Pancreas (tissue), 10 donors: ENCODE measurements around the gene S100A9. TPM values are rescaled to one million over a fixed set of nuclear protein-coding genes. Genes with fewer than 3 reads are reported as not detected.

Source experiments
- ATAC-seq, 4 donors: fragments of 200-7000 bp; cut with Tn5 transposase; one replicate each; pipeline versions ENCODE4 v1.8.0 to v1.9.1; 2020; ENCODE audit warnings: mild to moderate bottlenecking in 4 of 4, moderate library complexity in 4 of 4
- DNase-seq, 6 donors: peaks; one replicate each; pipeline ENCODE4 v3.0.0-alpha.2; 2020
- FAIRE-seq: peaks from 2 replicates; lab custom pipeline; 2012; peaks lifted over from hg19 to GRCh38; lab: Jason Lieb, UNC
- H3K27ac ChIP-seq, 4 donors: fragments of 200-600 bp; sonication (generic); 1 replicate in 3 of 4; 2 replicates in 1 of 4; pipeline versions ENCODE4 v1.5.0 to v1.8.0; 2020
- H3K27me3 ChIP-seq, 4 donors: fragments of 200-600 bp; one replicate each; pipeline ENCODE4 v1.8.0; 2021
- H3K36me3 ChIP-seq, 3 donors: fragments of 200-600 bp; sonication (generic) in 1 of 3; one replicate each; pipeline versions ENCODE4 v1.5.0 to v1.8.0; 2020 to 2021
- H3K4me1 ChIP-seq, 3 donors: fragments of 200-600 bp; one replicate each; pipeline ENCODE4 v1.8.0; 2021
- H3K4me3 ChIP-seq, 4 donors: fragments of 200-600 bp; sonication (generic) in 2 of 4; one replicate each; pipeline versions ENCODE4 v1.5.0 to v1.8.0; 2020 to 2021
- H3K9me3 ChIP-seq, 4 donors: fragments of 200-600 bp; one replicate each; pipeline ENCODE4 v1.8.0; 2021
- CTCF ChIP-seq, 4 donors: fragments of 200-600 bp; sonication (generic) in 3 of 4; IDR thresholded peaks; one replicate each; pipeline versions ENCODE4 v1.5.0 to v1.8.0; 2021; ENCODE audit warnings: antibody characterized with exemption in 4 of 4
- WGBS, 2 donors: extraction: QIAGEN DNeasy Blood & Tissue Kit; methylation state at CpG; one replicate each; pipeline ENCODE4 v1.1.7; 2013; 5-methylcytosine and 5-hydroxymethylcytosine counted together
- intact Hi-C, 3 donors: fragments of 100-400 bp; cut with DNase I; formaldehyde crosslinking; loops; one replicate each; pipeline versions ENCODE4 v1.11.1 to v1.14.2; 2022
- polyA plus RNA-seq, 2 donors: library from polyadenylated mRNA; stranded (reverse); fragments of 200-250 nt; gene quantifications; one replicate each; pipeline ENCODE4 v1.2.3, GENCODE V29; 2013
- total RNA-seq, 6 donors: library from RNA; stranded (reverse); fragmentation: NEBNext Ultra II Directional in 4 of 6; extraction: Animal tissue kit (Norgen Biotek cat#: 25700) in 4 of 6; gene quantifications; one replicate each; pipeline versions ENCODE4 v1.2.1 to v1.2.4, GENCODE V29; 2021 to 2023
- donor health status: healthy with polysubstance abuse.
- donor health status: DM: no; HTN: no; CAD: no; lungs with moderate emphysema.
- donor health status: DM: no; HTN: no; CAD: no.
- donor health status: control.
- donor health status: control.
- donor health status: Bipolar disorder and iron deficiency.
- donor health status: DM: yes; HTN: yes; CAD: no.
- donor health status: DM: no; HTN: no; CAD: no.
- donor health status: DM: no; HTN: no; CAD: no.
- donor health status: DM: yes; HTN: yes; CAD: no.

The S100A9 gene
- total and polyA plus RNA-seq, 8 donors = 3.9 to 79.6 (median 36.8) TPM

DNA sequence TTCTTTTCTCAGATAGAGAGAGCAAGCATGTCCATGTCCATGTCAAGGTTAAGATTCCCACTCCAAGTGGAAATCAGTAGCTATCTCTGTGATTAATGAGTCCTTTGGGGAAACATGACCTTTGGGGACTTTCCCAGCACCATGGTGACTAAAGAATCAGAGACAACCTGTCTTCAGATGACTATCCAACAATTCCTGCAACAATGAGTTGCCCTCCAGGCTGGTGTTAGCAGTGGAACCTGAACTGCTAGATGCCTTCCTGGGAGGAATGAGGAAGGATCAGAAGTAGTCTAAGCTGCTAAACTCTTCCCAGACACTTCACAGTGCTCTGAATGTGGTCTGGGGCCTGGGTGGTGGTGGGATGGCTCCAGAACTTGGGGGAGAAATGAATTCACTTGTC lies 6.5 kb downstream of the S100A9 start:
- no peak for DNase-seq

DNA sequence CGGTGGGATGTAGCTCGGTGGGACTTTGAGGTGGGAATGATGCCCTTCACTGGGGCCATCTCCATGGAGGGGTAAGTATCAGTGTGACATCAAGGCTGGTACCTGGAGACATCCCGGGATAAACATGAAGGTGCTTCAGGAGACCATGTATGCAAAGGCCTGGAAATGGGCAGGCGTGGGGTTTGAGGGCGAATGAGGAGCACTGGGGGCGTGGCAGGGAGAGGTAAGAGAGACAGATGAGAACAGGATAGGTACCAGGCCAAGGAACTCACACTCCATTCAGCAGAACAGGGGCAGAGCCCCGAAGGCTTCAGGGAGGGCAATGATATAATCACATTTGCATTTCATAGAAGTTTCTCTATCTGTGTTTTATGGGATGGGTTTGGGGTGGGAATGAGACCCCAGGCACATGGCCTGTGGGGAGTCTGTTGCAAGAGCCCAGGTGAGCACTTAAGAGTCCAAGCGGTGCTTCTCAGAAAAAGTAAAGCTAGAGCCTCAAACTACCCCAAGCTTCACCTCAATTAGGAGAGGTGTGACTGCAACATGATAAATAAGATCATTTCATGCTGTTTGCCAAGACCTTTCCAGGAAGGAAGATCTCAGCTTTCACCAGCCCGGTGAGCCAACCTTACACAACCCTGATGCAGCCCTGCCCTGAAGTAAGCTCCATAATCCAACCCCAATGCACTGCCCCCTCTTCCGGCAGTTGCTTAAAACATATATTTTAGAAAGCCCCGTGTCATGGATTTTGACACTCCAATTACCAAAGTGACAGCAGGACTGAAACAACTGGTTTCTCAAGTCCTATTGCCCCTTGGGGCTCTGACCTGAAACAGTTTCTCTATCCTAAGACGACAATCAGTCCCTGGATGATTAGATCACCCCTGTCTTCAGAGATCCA lies 7.4 kb downstream of the S100A9 start:
- intact Hi-C loops = no loop called here
- no peak for DNase-seq
- no peaks in the 10 kb centered on the region for H3K36me3 ChIP-seq

More for the DNA sequence above, 6.5 kb downstream of the S100A9 start:
- no peaks in the 10 kb centered on the region for H3K27me3 ChIP-seq
- no peak overlapping the region for H3K27ac ChIP-seq
- no peak for FAIRE-seq
- TF ChIP-seq CTCF (IDR thresholded peaks at IDR 0.05) = no peak
- no peak overlapping the region for H3K4me3 ChIP-seq
- no peaks in the 10 kb centered on the region for H3K9me3 ChIP-seq
- no peaks in the 10 kb centered on the region for H3K4me1 ChIP-seq
- no peaks in the 10 kb centered on the region for H3K36me3 ChIP-seq
- intact Hi-C loops = no loop called here
- peak in 2 of 4 donors; percentile 12 to 58 for ATAC-seq

DNA sequence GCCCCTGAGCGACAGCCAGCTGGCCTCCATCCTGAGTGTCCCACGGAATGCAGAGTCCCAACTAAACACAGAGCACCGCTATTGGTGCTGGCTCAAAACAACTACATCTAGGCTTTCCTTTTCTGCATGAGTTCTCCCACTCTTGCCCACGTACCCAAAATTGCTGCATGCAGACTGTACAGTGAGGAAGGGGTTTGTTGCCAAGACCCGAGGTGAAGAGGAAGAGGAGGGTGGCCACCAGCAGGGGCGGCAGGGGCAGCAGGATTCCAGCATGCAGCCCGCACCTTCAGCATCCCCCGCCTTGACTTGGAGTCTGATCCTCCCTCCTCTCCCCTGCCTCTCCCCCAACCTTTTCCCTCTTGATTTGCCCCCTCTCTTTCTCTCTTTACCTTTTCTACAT lies 8.0 kb downstream of the S100A9 start:
- Histone ChIP-seq H3K4me1 (no peaks in the 10 kb centered on the region), H3K27ac (no peak overlapping the region), H3K27me3 (no peaks in the 10 kb centered on the region), H3K9me3 (no peaks in the 10 kb centered on the region), H3K36me3 (no peaks in the 10 kb centered on the region), H3K4me3 (no peak overlapping the region)
- no peak for TF ChIP-seq CTCF (IDR thresholded peaks at IDR 0.05)
- ATAC-seq = no peak
- intact Hi-C loops = no loop called here
- whole genome bisulfite sequencing, 2 donors = 62 to 65% methylated on average over 8 of the region's 8 CpGs
- no peak for FAIRE-seq
- no peak for DNase-seq

More for the DNA sequence above, 7.4 kb downstream of the S100A9 start:
- no peaks in the 10 kb centered on the region for H3K4me1 ChIP-seq
- no peak overlapping the region for H3K4me3 ChIP-seq
- ATAC-seq = peak in 2 of 4 donors; percentile 36 to 46
- no peaks in the 10 kb centered on the region for H3K27me3 ChIP-seq
- H3K27ac ChIP-seq = no peak overlapping the region
- no peaks in the 10 kb centered on the region for H3K9me3 ChIP-seq
- WGBS, 2 donors = 59 to 64% methylated on average over 12 of the region's 12 CpGs
- TF ChIP-seq CTCF (IDR thresholded peaks at IDR 0.05) = no peak
- no peak for FAIRE-seq

- H3K4me3 ChIP-seq = no peak overlapping the region
- 67 to 71% methylated on average over 5 to 6 of the region's 6 CpGs for WGBS, 2 donors
- intact Hi-C loops = no loop called here
- no peaks in the 10 kb centered on the region for H3K36me3 ChIP-seq
- FAIRE-seq (no peak), DNase-seq (no peak), ATAC-seq (no peak)
- TF ChIP-seq CTCF (IDR thresholded peaks at IDR 0.05) = no peak
- H3K27ac ChIP-seq = no peak overlapping the region
- no peaks in the 10 kb centered on the region for H3K27me3 ChIP-seq
- H3K4me1 ChIP-seq = no peaks in the 10 kb centered on the region
- H3K9me3 ChIP-seq = no peaks in the 10 kb centered on the region
These were observed 8.6 kb downstream of the S100A9 start for GRCh38 chr1:153366261-153366660.

GRCh38 chr1:153367090-153367489 lies 9.4 kb downstream of the S100A9 start:
- intact Hi-C loops = no loop called here
- H3K27me3 ChIP-seq = no peaks in the 10 kb centered on the region
- no peaks in the 10 kb centered on the region for H3K36me3 ChIP-seq
- no peak overlapping the region for H3K27ac ChIP-seq
- peak in 1 of 4 donors; percentile 22 for ATAC-seq
- DNase-seq = no peak
- H3K4me1 ChIP-seq = no peaks in the 10 kb centered on the region
- TF ChIP-seq CTCF (IDR thresholded peaks at IDR 0.05) = no peak
- WGBS, 2 donors = 57 to 62% methylated on average over 2 of the region's 2 CpGs
- no peak overlapping the region for H3K4me3 ChIP-seq
- FAIRE-seq = no peak
- no peaks in the 10 kb centered on the region for H3K9me3 ChIP-seq
